Neural cell (in vitro differentiated cells): ENCODE measurements around the gene MTX1. TPM values are rescaled to one million over a fixed set of nuclear protein-coding genes. Genes with fewer than 3 reads are reported as not detected.

Experiments used
- H2AFZ ChIP-seq: fragments of 200-600, 300-800 bp; sonication (generic), shearing (Covaris generic); 2 replicates; pipeline ENCODE4 v1.6.0; 2014; ENCODE audit warnings: low read depth, mild to moderate bottlenecking, antibody characterized with exemption, low read length, moderate library complexity
- H3F3A ChIP-seq: fragments of 200-600 bp; shearing (Covaris generic); 2 replicates; pipeline ENCODE4 v1.6.1; 2016; ENCODE audit warnings: mild to moderate bottlenecking, moderate library complexity, mixed read lengths, antibody characterized with exemption, low read length; ENCODE audit not compliant: insufficient read depth, poor library complexity, severe bottlenecking
- H3K27ac ChIP-seq: fragments of 200-600, 300-800 bp; sonication (generic), shearing (Covaris generic); 2 replicates; pipeline ENCODE4 v1.5.1; 2014; ENCODE audit warnings: mild to moderate bottlenecking, low read length, moderate library complexity
- H3K27me3 ChIP-seq: fragments of 300-800, 200-600 bp; sonication (generic), shearing (Covaris generic); 2 replicates; pipeline ENCODE4 v1.6.0; 2014; ENCODE audit warnings: mild to moderate bottlenecking, low read depth, low read length, moderate library complexity; ENCODE audit not compliant: insufficient read depth
- H3K36me3 ChIP-seq: fragments of 300-800, 200-600 bp; sonication (generic), shearing (Covaris generic); 2 replicates; pipeline ENCODE4 v1.5.1; 2014; ENCODE audit warnings: mild to moderate bottlenecking, antibody characterized with exemption, low read length, moderate library complexity; ENCODE audit not compliant: insufficient read depth
- H3K4me2 ChIP-seq: fragments of 300-800, 200-600 bp; sonication (generic), shearing (Covaris generic); 2 replicates; pipeline ENCODE4 v1.6.0; 2014; ENCODE audit warnings: mild to moderate bottlenecking, low read length
- H3K4me3 ChIP-seq: fragments of 300-800, 200-600 bp; sonication (generic), shearing (Covaris generic); 2 replicates; pipeline ENCODE4 v1.5.1; 2014; ENCODE audit warnings: mild to moderate bottlenecking, low read length, moderate library complexity
- H3K79me2 ChIP-seq: fragments of 200-600 bp; shearing (Covaris generic); replicated peaks from 2 replicates; pipeline ENCODE4 v1.6.0; 2014; ENCODE audit warnings: mild to moderate bottlenecking, low read length, moderate library complexity; ENCODE audit not compliant: insufficient read depth
- H3K9ac ChIP-seq: fragments of 300-800, 200-600 bp; sonication (generic), shearing (Covaris generic); 2 replicates; pipeline ENCODE4 v1.6.1; 2016; ENCODE audit warnings: mild to moderate bottlenecking, low read length, mixed read lengths
- H3K9me2 ChIP-seq: fragments of 200-600 bp; shearing (Covaris generic); 2 replicates; pipeline ENCODE4 v1.6.1; 2016; ENCODE audit warnings: mild to moderate bottlenecking, low read length, mixed read lengths; ENCODE audit not compliant: insufficient read depth
- H3K9me3 ChIP-seq: fragments of 200-600, 300-800 bp; sonication (generic), shearing (Covaris generic); 2 replicates; pipeline ENCODE4 v1.6.1; 2016; ENCODE audit warnings: mild to moderate bottlenecking, mixed run types, low read length, moderate library complexity, mixed read lengths
- H4K20me1 ChIP-seq: fragments of 200-600 bp; shearing (Covaris generic); 2 replicates; pipeline ENCODE4 v1.6.1; 2016; ENCODE audit warnings: mild to moderate bottlenecking, mixed run types; ENCODE audit not compliant: insufficient read depth
- EP300 ChIP-seq: fragments of 450-650 bp; conservative IDR thresholded peaks from 2 replicates; pipeline ENCODE4 v1.6.1; 2014; ENCODE audit warnings: antibody characterized with exemption, mild to moderate bottlenecking, moderate library complexity; ENCODE audit not compliant: poor library complexity, severe bottlenecking
- EZH2 ChIP-seq: fragments of 200-600, 300-800 bp; shearing (Covaris generic), sonication (generic); IDR thresholded peaks from 2 replicates; pipeline ENCODE4 v1.6.1; 2014; ENCODE audit warnings: antibody characterized with exemption, low read length, borderline replicate concordance, mild to moderate bottlenecking; ENCODE audit not compliant: insufficient read depth, poor library complexity, severe bottlenecking
- MXI1 ChIP-seq: fragments of 450-650 bp; conservative IDR thresholded peaks from 2 replicates; pipeline ENCODE4 v1.6.1; 2014; ENCODE audit warnings: antibody characterized with exemption, mild to moderate bottlenecking; ENCODE audit not compliant: poor library complexity, severe bottlenecking
- POLR2AphosphoS5 ChIP-seq: IDR thresholded peaks from 2 replicates; pipeline ENCODE4 v1.6.1; 2012
- RAD21 ChIP-seq: fragments of 450-650 bp; conservative IDR thresholded peaks from 2 replicates; pipeline ENCODE4 v1.6.1; 2014; ENCODE audit warnings: antibody characterized with exemption, mild to moderate bottlenecking, moderate library complexity
- REST ChIP-seq: IDR thresholded peaks from 2 replicates; pipeline ENCODE4 v1.6.1; 2012; ENCODE audit warnings: borderline replicate concordance
- SMC3 ChIP-seq: fragments of 450-650 bp; conservative IDR thresholded peaks from 2 replicates; pipeline ENCODE4 v1.6.1; 2014; ENCODE audit warnings: antibody characterized with exemption, mild to moderate bottlenecking, moderate library complexity; ENCODE audit not compliant: poor library complexity
- TAF1 ChIP-seq: IDR thresholded peaks from 2 replicates; pipeline ENCODE4 v1.6.1; 2012; ENCODE audit warnings: low read depth
- polyA plus RNA-seq: library from polyadenylated mRNA; depleted of rRNA; stranded (reverse); fragments of >200 nt; gene quantifications from 2 replicates; pipeline ENCODE4 v1.2.3, GENCODE V29; 2014
- TF ChIP-seq, protein P1 (sequence below): fragments of 450-650 bp; IDR thresholded peaks from 2 replicates; pipeline ENCODE4 v1.5.1; 2014; ENCODE audit warnings: antibody characterized with exemption, mild to moderate bottlenecking, moderate library complexity; ENCODE audit not compliant: poor library complexity, severe bottlenecking

Gene MTX1
- polyA plus RNA-seq, 1 donor from 2014 or later: 55.0 TPM

- H3K36me3 ChIP-seq: no peaks in the 10 kb centered on the region
- no peaks in the 10 kb centered on the region for H3K27me3 ChIP-seq
- H3K79me2 ChIP-seq: peaks cover 35% of the 10 kb centered on the region
- no peaks in the 10 kb centered on the region for H3K9me2 ChIP-seq
- no peak overlapping the region for H3K4me2 ChIP-seq
- no peaks in the 10 kb centered on the region for H3K9me3 ChIP-seq
- no peaks in the 10 kb centered on the region for H3F3A ChIP-seq
- no peak overlapping the region for H2AFZ ChIP-seq
- H3K9ac ChIP-seq: no peak overlapping the region
- TF ChIP-seq EP300 (no peak), SMC3 (no peak), EZH2 (no peak), MXI1 (no peak), TAF1 (no peak)
- no peaks in the 10 kb centered on the region for H4K20me1 ChIP-seq
- H3K4me3 ChIP-seq: no peak overlapping the region
- no peak overlapping the region for H3K27ac ChIP-seq
Observed at GRCh38 chr1:155198547-155198906, 10.0 kb upstream of the MTX1 start.

- no peak overlapping the region for H3K9ac ChIP-seq
- H3K27ac ChIP-seq: no peak overlapping the region
- H3K9me2 ChIP-seq: no peaks in the 10 kb centered on the region
- H3K27me3 ChIP-seq: no peaks in the 10 kb centered on the region
- no peak overlapping the region for H3K4me3 ChIP-seq
- no peak overlapping the region for H2AFZ ChIP-seq
- no peaks in the 10 kb centered on the region for H4K20me1 ChIP-seq
- H3K4me2 ChIP-seq: no peak overlapping the region
- no peaks in the 10 kb centered on the region for H3F3A ChIP-seq
- H3K9me3 ChIP-seq: no peaks in the 10 kb centered on the region
- no peaks in the 10 kb centered on the region for H3K36me3 ChIP-seq
- H3K79me2 ChIP-seq: peaks cover 39% of the 10 kb centered on the region
- TF ChIP-seq REST (no peak), RAD21 (no peak), MXI1 (no peak), SMC3 (no peak), EZH2 (no peak), POLR2AphosphoS5 (no peak), TAF1 (no peak), EP300 (no peak)
- TF ChIP-seq, protein P1, sequence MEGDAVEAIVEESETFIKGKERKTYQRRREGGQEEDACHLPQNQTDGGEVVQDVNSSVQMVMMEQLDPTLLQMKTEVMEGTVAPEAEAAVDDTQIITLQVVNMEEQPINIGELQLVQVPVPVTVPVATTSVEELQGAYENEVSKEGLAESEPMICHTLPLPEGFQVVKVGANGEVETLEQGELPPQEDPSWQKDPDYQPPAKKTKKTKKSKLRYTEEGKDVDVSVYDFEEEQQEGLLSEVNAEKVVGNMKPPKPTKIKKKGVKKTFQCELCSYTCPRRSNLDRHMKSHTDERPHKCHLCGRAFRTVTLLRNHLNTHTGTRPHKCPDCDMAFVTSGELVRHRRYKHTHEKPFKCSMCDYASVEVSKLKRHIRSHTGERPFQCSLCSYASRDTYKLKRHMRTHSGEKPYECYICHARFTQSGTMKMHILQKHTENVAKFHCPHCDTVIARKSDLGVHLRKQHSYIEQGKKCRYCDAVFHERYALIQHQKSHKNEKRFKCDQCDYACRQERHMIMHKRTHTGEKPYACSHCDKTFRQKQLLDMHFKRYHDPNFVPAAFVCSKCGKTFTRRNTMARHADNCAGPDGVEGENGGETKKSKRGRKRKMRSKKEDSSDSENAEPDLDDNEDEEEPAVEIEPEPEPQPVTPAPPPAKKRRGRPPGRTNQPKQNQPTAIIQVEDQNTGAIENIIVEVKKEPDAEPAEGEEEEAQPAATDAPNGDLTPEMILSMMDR: no peak
Observed at GRCh38 chr1:155199792-155200191, 8.7 kb upstream of the MTX1 start.

- Histone ChIP-seq H3K27ac (no peak overlapping the region), H3K9me2 (no peaks in the 10 kb centered on the region), H4K20me1 (no peaks in the 10 kb centered on the region), H3F3A (no peaks in the 10 kb centered on the region), H3K9me3 (no peaks in the 10 kb centered on the region), H2AFZ (no peak overlapping the region), H3K4me2 (no peak overlapping the region), H3K4me3 (no peak overlapping the region), H3K79me2 (peaks cover 41% of the 10 kb centered on the region), H3K27me3 (no peaks in the 10 kb centered on the region), H3K9ac (no peak overlapping the region), H3K36me3 (no peaks in the 10 kb centered on the region)
- TF ChIP-seq SMC3 (no peak), EZH2 (no peak), EP300 (no peak), REST (no peak), MXI1 (no peak), TAF1 (no peak), RAD21 (no peak), POLR2AphosphoS5 (no peak)
- TF ChIP-seq, protein P1: no peak
Observed at GRCh38 chr1:155200920-155201319, 7.6 kb upstream of the MTX1 start.
